ENCODE data around the gene CAMK2B.

Gene CAMK2B

GRCh38 chr7:44313016-44313415 is 12.4 kb downstream of the CAMK2B start:
- no peaks in the 10 kb centered on the region for H4K20me1 ChIP-seq (ENCODE audit: low read depth, low read length)
- no peaks in the 10 kb centered on the region for H3K36me3 ChIP-seq (ENCODE audit: low read length)
- TF ChIP-seq CTCF (IDR thresholded peaks at IDR 0.05; ENCODE audit: insufficient read depth, low read length, poor library complexity, severe bottlenecking) (no peak), EZH2phosphoT487 (conservative IDR thresholded peaks at IDR 0.05; ENCODE audit: low read length) (no peak)
- H3K4me3 ChIP-seq (ENCODE audit: insufficient read depth, low read length, poor library complexity, severe bottlenecking), result no peak overlapping the region
- H3K27me3 ChIP-seq (ENCODE audit: low read length), result no peaks in the 10 kb centered on the region
- no peak overlapping the region for H2AFZ ChIP-seq (ENCODE audit: low read depth, low read length, severe bottlenecking)
- no peak overlapping the region for H3K27ac ChIP-seq (ENCODE audit: low read depth, low read length)
- H3K9me2 ChIP-seq (replicated peaks; ENCODE audit: insufficient read depth, low read length), result no peaks in the 10 kb centered on the region
- no peaks in the 10 kb centered on the region for H3K9me3 ChIP-seq (ENCODE audit: insufficient read depth, low read length)
- no peaks in the 10 kb centered on the region for H3K79me2 ChIP-seq (ENCODE audit: insufficient read depth, low read length)
- no peaks in the 10 kb centered on the region for H3F3A ChIP-seq (ENCODE audit: insufficient read depth)
- H3K9ac ChIP-seq (ENCODE audit: low read length), result no peak overlapping the region
- H3K4me2 ChIP-seq (ENCODE audit: low read depth, low read length, poor library complexity, severe bottlenecking), result no peak overlapping the region

GRCh38 chr7:44311561-44312495 is 13.6 kb downstream of the CAMK2B start:
- no peak overlapping the region for H2AFZ ChIP-seq (ENCODE audit: low read depth, low read length, severe bottlenecking)
- no peaks in the 10 kb centered on the region for H3F3A ChIP-seq (ENCODE audit: insufficient read depth)
- no peak overlapping the region for H3K27ac ChIP-seq (ENCODE audit: low read depth, low read length)
- no peak overlapping the region for H3K4me2 ChIP-seq (ENCODE audit: low read depth, low read length, poor library complexity, severe bottlenecking)
- TF ChIP-seq EZH2phosphoT487 (conservative IDR thresholded peaks at IDR 0.05; ENCODE audit: low read length), result no peak
- no peak for TF ChIP-seq CTCF (IDR thresholded peaks at IDR 0.05; ENCODE audit: insufficient read depth, low read length, poor library complexity, severe bottlenecking)
- H3K9me2 ChIP-seq (replicated peaks; ENCODE audit: insufficient read depth, low read length), result no peaks in the 10 kb centered on the region
- no peaks in the 10 kb centered on the region for H3K79me2 ChIP-seq (ENCODE audit: insufficient read depth, low read length)
- H3K36me3 ChIP-seq (ENCODE audit: low read length), result no peaks in the 10 kb centered on the region
- no peaks in the 10 kb centered on the region for H4K20me1 ChIP-seq (ENCODE audit: low read depth, low read length)
- no peak overlapping the region for H3K9ac ChIP-seq (ENCODE audit: low read length)
- no peaks in the 10 kb centered on the region for H3K27me3 ChIP-seq (ENCODE audit: low read length)
- H3K9me3 ChIP-seq (ENCODE audit: insufficient read depth, low read length), result no peaks in the 10 kb centered on the region
- H3K4me3 ChIP-seq (ENCODE audit: insufficient read depth, low read length, poor library complexity, severe bottlenecking), result no peak overlapping the region

- H3K27me3 ChIP-seq (ENCODE audit: low read length), result no peaks in the 10 kb centered on the region
- no peaks in the 10 kb centered on the region for H3F3A ChIP-seq (ENCODE audit: insufficient read depth)
- H3K9ac ChIP-seq (ENCODE audit: low read length), result no peak overlapping the region
- TF ChIP-seq CTCF (IDR thresholded peaks at IDR 0.05; ENCODE audit: insufficient read depth, low read length, poor library complexity, severe bottlenecking) (no peak), EZH2phosphoT487 (conservative IDR thresholded peaks at IDR 0.05; ENCODE audit: low read length) (no peak)
- no peak overlapping the region for H3K27ac ChIP-seq (ENCODE audit: low read depth, low read length)
- H2AFZ ChIP-seq (ENCODE audit: low read depth, low read length, severe bottlenecking), result no peak overlapping the region
- H3K4me2 ChIP-seq (ENCODE audit: low read depth, low read length, poor library complexity, severe bottlenecking), result no peak overlapping the region
- no peaks in the 10 kb centered on the region for H3K9me3 ChIP-seq (ENCODE audit: insufficient read depth, low read length)
- no peaks in the 10 kb centered on the region for H3K9me2 ChIP-seq (replicated peaks; ENCODE audit: insufficient read depth, low read length)
- no peak overlapping the region for H3K4me3 ChIP-seq (ENCODE audit: insufficient read depth, low read length, poor library complexity, severe bottlenecking)
- H4K20me1 ChIP-seq (ENCODE audit: low read depth, low read length), result no peaks in the 10 kb centered on the region
- no peaks in the 10 kb centered on the region for H3K79me2 ChIP-seq (ENCODE audit: insufficient read depth, low read length)
- no peaks in the 10 kb centered on the region for H3K36me3 ChIP-seq (ENCODE audit: low read length)
Observed at GRCh38 chr7:44310221-44310848, 15.1 kb downstream of the CAMK2B start.
